Neural cell (in vitro differentiated cells): ENCODE measurements around the gene PTPRG. TPM values are rescaled to one million over a fixed set of nuclear protein-coding genes. Genes with fewer than 3 reads are reported as not detected.

ENCODE experiments used
- H2AFZ ChIP-seq: fragments of 200-600, 300-800 bp; sonication (generic), shearing (Covaris generic); 2 replicates; pipeline ENCODE4 v1.6.0; 2014; ENCODE audit warnings: low read depth, mild to moderate bottlenecking, antibody characterized with exemption, low read length, moderate library complexity
- H3F3A ChIP-seq: fragments of 200-600 bp; shearing (Covaris generic); 2 replicates; pipeline ENCODE4 v1.6.1; 2016; ENCODE audit warnings: mild to moderate bottlenecking, moderate library complexity, mixed read lengths, antibody characterized with exemption, low read length; ENCODE audit not compliant: insufficient read depth, poor library complexity, severe bottlenecking
- H3K27ac ChIP-seq: fragments of 200-600, 300-800 bp; sonication (generic), shearing (Covaris generic); 2 replicates; pipeline ENCODE4 v1.5.1; 2014; ENCODE audit warnings: mild to moderate bottlenecking, low read length, moderate library complexity
- H3K27me3 ChIP-seq: fragments of 300-800, 200-600 bp; sonication (generic), shearing (Covaris generic); 2 replicates; pipeline ENCODE4 v1.6.0; 2014; ENCODE audit warnings: mild to moderate bottlenecking, low read depth, low read length, moderate library complexity; ENCODE audit not compliant: insufficient read depth
- H3K36me3 ChIP-seq: fragments of 300-800, 200-600 bp; sonication (generic), shearing (Covaris generic); 2 replicates; pipeline ENCODE4 v1.5.1; 2014; ENCODE audit warnings: mild to moderate bottlenecking, antibody characterized with exemption, low read length, moderate library complexity; ENCODE audit not compliant: insufficient read depth
- H3K4me2 ChIP-seq: fragments of 300-800, 200-600 bp; sonication (generic), shearing (Covaris generic); 2 replicates; pipeline ENCODE4 v1.6.0; 2014; ENCODE audit warnings: mild to moderate bottlenecking, low read length
- H3K4me3 ChIP-seq: fragments of 300-800, 200-600 bp; sonication (generic), shearing (Covaris generic); 2 replicates; pipeline ENCODE4 v1.5.1; 2014; ENCODE audit warnings: mild to moderate bottlenecking, low read length, moderate library complexity
- H3K79me2 ChIP-seq: fragments of 200-600 bp; shearing (Covaris generic); replicated peaks from 2 replicates; pipeline ENCODE4 v1.6.0; 2014; ENCODE audit warnings: mild to moderate bottlenecking, low read length, moderate library complexity; ENCODE audit not compliant: insufficient read depth
- H3K9ac ChIP-seq: fragments of 300-800, 200-600 bp; sonication (generic), shearing (Covaris generic); 2 replicates; pipeline ENCODE4 v1.6.1; 2016; ENCODE audit warnings: mild to moderate bottlenecking, low read length, mixed read lengths
- H3K9me2 ChIP-seq: fragments of 200-600 bp; shearing (Covaris generic); 2 replicates; pipeline ENCODE4 v1.6.1; 2016; ENCODE audit warnings: mild to moderate bottlenecking, low read length, mixed read lengths; ENCODE audit not compliant: insufficient read depth
- H3K9me3 ChIP-seq: fragments of 200-600, 300-800 bp; sonication (generic), shearing (Covaris generic); 2 replicates; pipeline ENCODE4 v1.6.1; 2016; ENCODE audit warnings: mild to moderate bottlenecking, mixed run types, low read length, moderate library complexity, mixed read lengths
- H4K20me1 ChIP-seq: fragments of 200-600 bp; shearing (Covaris generic); 2 replicates; pipeline ENCODE4 v1.6.1; 2016; ENCODE audit warnings: mild to moderate bottlenecking, mixed run types; ENCODE audit not compliant: insufficient read depth
- EP300 ChIP-seq: fragments of 450-650 bp; conservative IDR thresholded peaks from 2 replicates; pipeline ENCODE4 v1.6.1; 2014; ENCODE audit warnings: antibody characterized with exemption, mild to moderate bottlenecking, moderate library complexity; ENCODE audit not compliant: poor library complexity, severe bottlenecking
- EZH2 ChIP-seq: fragments of 200-600, 300-800 bp; shearing (Covaris generic), sonication (generic); IDR thresholded peaks from 2 replicates; pipeline ENCODE4 v1.6.1; 2014; ENCODE audit warnings: antibody characterized with exemption, low read length, borderline replicate concordance, mild to moderate bottlenecking; ENCODE audit not compliant: insufficient read depth, poor library complexity, severe bottlenecking
- MXI1 ChIP-seq: fragments of 450-650 bp; conservative IDR thresholded peaks from 2 replicates; pipeline ENCODE4 v1.6.1; 2014; ENCODE audit warnings: antibody characterized with exemption, mild to moderate bottlenecking; ENCODE audit not compliant: poor library complexity, severe bottlenecking
- POLR2AphosphoS5 ChIP-seq: IDR thresholded peaks from 2 replicates; pipeline ENCODE4 v1.6.1; 2012
- RAD21 ChIP-seq: fragments of 450-650 bp; conservative IDR thresholded peaks from 2 replicates; pipeline ENCODE4 v1.6.1; 2014; ENCODE audit warnings: antibody characterized with exemption, mild to moderate bottlenecking, moderate library complexity
- SMC3 ChIP-seq: fragments of 450-650 bp; conservative IDR thresholded peaks from 2 replicates; pipeline ENCODE4 v1.6.1; 2014; ENCODE audit warnings: antibody characterized with exemption, mild to moderate bottlenecking, moderate library complexity; ENCODE audit not compliant: poor library complexity
- TAF1 ChIP-seq: IDR thresholded peaks from 2 replicates; pipeline ENCODE4 v1.6.1; 2012; ENCODE audit warnings: low read depth
- polyA plus RNA-seq: library from polyadenylated mRNA; depleted of rRNA; stranded (reverse); fragments of >200 nt; gene quantifications from 2 replicates; pipeline ENCODE4 v1.2.3, GENCODE V29; 2014
- TF ChIP-seq, protein P1 (sequence below): fragments of 450-650 bp; IDR thresholded peaks from 2 replicates; pipeline ENCODE4 v1.5.1; 2014; ENCODE audit warnings: antibody characterized with exemption, mild to moderate bottlenecking, moderate library complexity; ENCODE audit not compliant: poor library complexity, severe bottlenecking
- TF ChIP-seq, protein P2 (sequence below): IDR thresholded peaks from 2 replicates; pipeline ENCODE4 v1.6.1; 2012; ENCODE audit warnings: borderline replicate concordance

PTPRG gene
- polyA plus RNA-seq, 1 donor from 2014 or later: 33.1 TPM

DNA sequence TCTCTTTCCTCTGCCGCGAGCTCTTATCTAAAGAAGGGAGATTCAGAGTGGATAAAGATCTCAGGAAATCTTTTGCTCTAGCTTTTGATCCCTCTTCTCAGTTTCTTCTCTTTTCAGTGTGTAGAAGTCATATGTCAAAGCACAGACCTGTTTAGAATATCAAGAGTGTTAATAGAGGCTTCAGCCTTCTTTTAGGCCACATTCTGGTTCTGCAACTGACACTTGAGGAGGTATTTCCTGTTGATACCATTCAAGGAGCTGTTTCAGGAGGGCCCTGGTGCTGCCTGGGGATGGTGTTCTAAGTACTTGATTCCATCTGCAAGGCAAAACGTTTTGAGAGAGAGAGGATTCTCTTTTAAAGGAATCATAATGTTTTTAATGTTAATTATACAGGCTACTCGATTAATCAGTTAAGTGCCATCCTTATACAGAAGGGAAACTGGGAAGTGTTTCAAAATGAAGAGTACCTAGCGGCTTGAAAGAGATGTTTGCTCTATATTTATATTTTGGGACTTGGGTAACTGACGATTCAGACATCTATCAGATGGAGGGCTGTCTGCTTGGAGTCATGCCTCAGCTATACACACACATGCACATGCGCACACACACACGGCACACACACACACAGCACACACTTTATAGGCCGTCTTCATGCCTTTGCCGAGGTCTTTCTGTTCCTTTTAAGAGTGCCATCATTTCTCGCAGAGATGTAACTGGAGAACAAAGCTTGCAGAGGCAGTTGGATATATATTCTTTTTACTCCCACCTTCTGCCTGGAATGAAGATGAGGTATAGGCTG lies 313.9 kb downstream of the PTPRG start:
- H3K9ac ChIP-seq: no peak overlapping the region
- H3K27me3 ChIP-seq: no peaks in the 10 kb centered on the region
- no peak overlapping the region for H3K4me3 ChIP-seq
- H3K36me3 ChIP-seq: no peaks in the 10 kb centered on the region
- TF ChIP-seq POLR2AphosphoS5 (no peak), MXI1 (no peak), EP300 (no peak), EZH2 (no peak), TAF1 (no peak), SMC3 (no peak), RAD21 (no peak)
- TF ChIP-seq, protein P1, sequence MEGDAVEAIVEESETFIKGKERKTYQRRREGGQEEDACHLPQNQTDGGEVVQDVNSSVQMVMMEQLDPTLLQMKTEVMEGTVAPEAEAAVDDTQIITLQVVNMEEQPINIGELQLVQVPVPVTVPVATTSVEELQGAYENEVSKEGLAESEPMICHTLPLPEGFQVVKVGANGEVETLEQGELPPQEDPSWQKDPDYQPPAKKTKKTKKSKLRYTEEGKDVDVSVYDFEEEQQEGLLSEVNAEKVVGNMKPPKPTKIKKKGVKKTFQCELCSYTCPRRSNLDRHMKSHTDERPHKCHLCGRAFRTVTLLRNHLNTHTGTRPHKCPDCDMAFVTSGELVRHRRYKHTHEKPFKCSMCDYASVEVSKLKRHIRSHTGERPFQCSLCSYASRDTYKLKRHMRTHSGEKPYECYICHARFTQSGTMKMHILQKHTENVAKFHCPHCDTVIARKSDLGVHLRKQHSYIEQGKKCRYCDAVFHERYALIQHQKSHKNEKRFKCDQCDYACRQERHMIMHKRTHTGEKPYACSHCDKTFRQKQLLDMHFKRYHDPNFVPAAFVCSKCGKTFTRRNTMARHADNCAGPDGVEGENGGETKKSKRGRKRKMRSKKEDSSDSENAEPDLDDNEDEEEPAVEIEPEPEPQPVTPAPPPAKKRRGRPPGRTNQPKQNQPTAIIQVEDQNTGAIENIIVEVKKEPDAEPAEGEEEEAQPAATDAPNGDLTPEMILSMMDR: no peak
- TF ChIP-seq, protein P2, sequence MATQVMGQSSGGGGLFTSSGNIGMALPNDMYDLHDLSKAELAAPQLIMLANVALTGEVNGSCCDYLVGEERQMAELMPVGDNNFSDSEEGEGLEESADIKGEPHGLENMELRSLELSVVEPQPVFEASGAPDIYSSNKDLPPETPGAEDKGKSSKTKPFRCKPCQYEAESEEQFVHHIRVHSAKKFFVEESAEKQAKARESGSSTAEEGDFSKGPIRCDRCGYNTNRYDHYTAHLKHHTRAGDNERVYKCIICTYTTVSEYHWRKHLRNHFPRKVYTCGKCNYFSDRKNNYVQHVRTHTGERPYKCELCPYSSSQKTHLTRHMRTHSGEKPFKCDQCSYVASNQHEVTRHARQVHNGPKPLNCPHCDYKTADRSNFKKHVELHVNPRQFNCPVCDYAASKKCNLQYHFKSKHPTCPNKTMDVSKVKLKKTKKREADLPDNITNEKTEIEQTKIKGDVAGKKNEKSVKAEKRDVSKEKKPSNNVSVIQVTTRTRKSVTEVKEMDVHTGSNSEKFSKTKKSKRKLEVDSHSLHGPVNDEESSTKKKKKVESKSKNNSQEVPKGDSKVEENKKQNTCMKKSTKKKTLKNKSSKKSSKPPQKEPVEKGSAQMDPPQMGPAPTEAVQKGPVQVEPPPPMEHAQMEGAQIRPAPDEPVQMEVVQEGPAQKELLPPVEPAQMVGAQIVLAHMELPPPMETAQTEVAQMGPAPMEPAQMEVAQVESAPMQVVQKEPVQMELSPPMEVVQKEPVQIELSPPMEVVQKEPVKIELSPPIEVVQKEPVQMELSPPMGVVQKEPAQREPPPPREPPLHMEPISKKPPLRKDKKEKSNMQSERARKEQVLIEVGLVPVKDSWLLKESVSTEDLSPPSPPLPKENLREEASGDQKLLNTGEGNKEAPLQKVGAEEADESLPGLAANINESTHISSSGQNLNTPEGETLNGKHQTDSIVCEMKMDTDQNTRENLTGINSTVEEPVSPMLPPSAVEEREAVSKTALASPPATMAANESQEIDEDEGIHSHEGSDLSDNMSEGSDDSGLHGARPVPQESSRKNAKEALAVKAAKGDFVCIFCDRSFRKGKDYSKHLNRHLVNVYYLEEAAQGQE: no peak
- H3K9me2 ChIP-seq: no peaks in the 10 kb centered on the region
- H3K9me3 ChIP-seq: no peaks in the 10 kb centered on the region
- H3K79me2 ChIP-seq: peaks cover 6% of the 10 kb centered on the region
- no peak overlapping the region for H3K27ac ChIP-seq
- no peaks in the 10 kb centered on the region for H3F3A ChIP-seq
- H3K4me2 ChIP-seq: no peak overlapping the region
- no peaks in the 10 kb centered on the region for H4K20me1 ChIP-seq
- no peak overlapping the region for H2AFZ ChIP-seq

DNA sequence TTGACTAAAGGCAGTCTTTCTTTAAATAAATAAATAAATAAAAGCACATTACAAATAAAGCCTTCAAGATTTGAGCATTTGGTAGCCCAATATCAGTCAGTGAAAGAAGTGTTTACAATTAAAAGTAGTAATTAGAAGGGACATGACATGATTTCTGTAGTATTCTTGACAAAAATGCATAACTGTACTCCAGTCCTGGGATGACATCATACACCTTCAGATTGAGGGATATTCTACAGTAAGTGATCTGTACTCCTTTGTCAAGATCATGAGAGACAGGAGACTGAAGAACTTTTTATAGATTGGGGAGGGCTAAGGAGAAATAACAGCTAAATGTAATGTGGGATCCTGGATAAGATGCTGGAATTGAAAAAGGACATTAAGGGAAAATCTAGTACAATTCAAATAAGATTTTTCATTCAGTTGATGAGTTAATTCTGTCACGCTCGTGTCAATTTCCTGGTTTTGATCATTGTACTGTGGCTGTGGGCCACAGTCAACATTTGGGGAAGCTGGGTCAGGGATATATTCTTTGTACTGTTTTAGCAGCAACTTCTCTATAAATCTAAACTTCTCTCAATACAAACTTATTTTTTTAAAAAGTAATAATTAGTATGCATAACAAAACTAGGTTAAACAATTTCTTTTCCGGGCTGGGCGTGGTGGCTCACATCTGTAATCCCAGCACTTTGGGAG lies 314.8 kb downstream of the PTPRG start:
- Histone ChIP-seq H3K79me2 (peaks cover 6% of the 10 kb centered on the region), H3K4me2 (no peak overlapping the region)

More for the DNA sequence above, 314.8 kb downstream of the PTPRG start:
- TF ChIP-seq POLR2AphosphoS5: no peak
- no peak for TF ChIP-seq TAF1
- TF ChIP-seq SMC3: no peak
- TF ChIP-seq, protein P2: no peak
- no peak for TF ChIP-seq EP300
- TF ChIP-seq, protein P1: no peak
- TF ChIP-seq MXI1: no peak
- TF ChIP-seq EZH2: no peak
- no peak for TF ChIP-seq RAD21
- H3K4me3 ChIP-seq: no peak overlapping the region
- no peaks in the 10 kb centered on the region for H3K36me3 ChIP-seq
- H4K20me1 ChIP-seq: no peaks in the 10 kb centered on the region
- H3K27me3 ChIP-seq: no peaks in the 10 kb centered on the region
- H2AFZ ChIP-seq: no peak overlapping the region
- H3K9me3 ChIP-seq: no peaks in the 10 kb centered on the region
- H3K27ac ChIP-seq: no peak overlapping the region
- no peaks in the 10 kb centered on the region for H3F3A ChIP-seq
- no peak overlapping the region for H3K9ac ChIP-seq
- H3K9me2 ChIP-seq: no peaks in the 10 kb centered on the region
